ENCODE data around the gene LMO1. TPM values are rescaled to one million over a fixed set of nuclear protein-coding genes. Genes with fewer than 3 reads are reported as not detected.
A peak's percentile ranks its signal among the peaks of the same experiment; 100 is the strongest.

Gene LMO1
- 10 to 100 TPM in 1 of 8 experiments, 1 to 10 TPM in 5, not detected in 2; 1.1 to 11.7 (median 7.2) TPM for total RNA-seq

DNA sequence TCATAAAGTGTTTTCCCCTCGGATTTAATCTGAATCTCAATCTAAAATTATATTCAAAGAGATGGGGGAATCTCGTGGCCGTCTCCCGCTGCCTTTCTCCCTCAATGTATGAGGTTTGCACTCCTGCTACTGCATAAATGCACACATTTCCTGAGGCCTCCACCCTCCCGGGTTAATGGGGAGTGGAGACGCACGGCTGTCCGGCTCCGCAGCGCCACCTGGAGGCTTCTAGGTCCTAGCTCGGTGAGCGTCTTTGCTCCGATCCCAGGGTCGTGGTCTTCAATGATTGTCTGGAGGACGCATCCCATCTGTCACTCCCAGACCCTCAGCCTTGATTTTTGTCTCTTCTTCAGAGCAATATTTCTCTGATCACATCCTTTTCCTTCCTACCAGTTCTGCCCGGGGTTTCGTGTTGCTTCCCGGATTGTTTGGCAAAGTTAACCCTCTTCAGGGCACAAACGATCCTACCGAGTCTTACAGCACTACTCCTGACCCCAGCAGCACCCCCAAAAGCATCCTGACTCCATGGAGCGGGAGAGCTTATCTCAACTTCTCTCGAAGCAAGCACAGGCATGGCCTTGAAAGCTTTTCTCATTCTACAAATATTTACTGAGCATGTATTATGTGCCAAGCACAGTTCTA, at the start of gene LMO1:
LMO1 (minus strand) TSS at position 110 of the 642 bp plus-strand sequence. CDS start 516 bp downstream, outside the sequence.
- peak; percentile 52 to 76 (median 63) for ATAC-seq (replicated peaks in 6 of 8)
- WGBS, 10 experiments = 0 to 15% (median 12%) methylated on average over 1 to 16 of the region's 22 CpGs; no CpG with 5 or more reads in 1 of the 10 experiments
- Histone ChIP-seq H3K4me3 (peak within 1 kb of the TSS; percentile 33 to 52 (median 43)), H3K4me1 (replicated peaks in 1 of 2) (peaks cover 15 to 24% of the 10 kb centered on the region in 2 donors), H3K27ac (peak within 1 kb of the TSS; percentile 19 to 32)
- in situ Hi-C loops (cut with MboI; ENCODE audit: low pct_unique_long_range_greater_than_20kb in 2 of 9, low sequenced_read_pairs in 9 of 9, unreplicated experiment in 9 of 9) = no loop called here

DNA sequence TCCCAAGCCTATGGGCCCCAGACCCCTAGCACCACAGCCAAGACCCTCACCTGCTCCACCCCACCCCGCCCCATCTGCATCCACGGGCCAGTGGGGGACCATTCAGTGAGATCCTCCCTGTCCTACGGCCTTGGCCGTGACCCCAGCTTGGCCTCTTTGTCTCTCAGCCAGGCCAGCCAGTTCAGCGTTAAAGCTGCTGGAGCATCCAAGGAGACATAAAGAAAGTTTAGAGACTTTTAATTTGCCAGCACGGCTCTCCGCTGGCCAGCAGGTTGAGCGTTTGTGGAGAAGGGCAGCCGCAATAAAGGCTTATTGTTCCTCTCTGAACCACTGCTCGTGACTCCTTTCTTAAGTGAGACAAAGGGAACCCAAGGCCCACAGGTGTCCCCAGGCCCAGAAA, 49.3 kb upstream of the LMO1 start:
- Histone ChIP-seq H3K27ac (no peak overlapping the region), H3K4me3 (no peak overlapping the region), H3K4me1 (replicated peaks in 1 of 2) (peaks cover 41 to 50% of the 10 kb centered on the region in 2 donors)
- in situ Hi-C loops (cut with MboI; ENCODE audit: low pct_unique_long_range_greater_than_20kb in 2 of 9, low sequenced_read_pairs in 9 of 9, unreplicated experiment in 9 of 9) = no loop called here
- WGBS, 10 experiments = 25 to 57% (median 31%) methylated on average over 4 to 9 of the region's 10 CpGs; no CpG with 5 or more reads in 7 of the 10 experiments
- peak in 5 of 8 experiments; percentile 17 to 61 (median 30) for ATAC-seq (replicated peaks in 6 of 8)

DNA sequence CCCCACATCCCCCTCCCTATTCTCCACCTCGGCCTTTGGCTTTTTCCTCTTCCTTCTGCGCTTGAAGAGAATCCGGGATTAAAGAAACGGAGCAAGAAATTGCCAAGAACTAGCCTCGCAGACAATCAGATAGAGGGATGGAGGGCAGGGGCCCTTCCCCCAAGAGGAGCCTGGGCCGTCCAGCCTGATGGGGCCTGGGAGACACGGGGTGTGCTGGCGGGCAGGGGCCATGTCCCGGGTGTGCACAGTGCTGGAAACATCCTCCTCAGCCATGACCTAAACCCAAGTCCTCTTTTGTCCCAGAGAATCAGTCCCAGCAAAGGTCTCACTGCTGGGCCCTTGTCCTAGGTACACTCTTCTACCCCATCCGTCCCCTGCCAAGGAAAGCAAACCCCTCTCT, 47.7 kb upstream of the LMO1 start:
- no peak for ATAC-seq (replicated peaks in 6 of 8)
- Histone ChIP-seq H3K4me1 (replicated peaks in 1 of 2) (peaks cover 39 to 45% of the 10 kb centered on the region in 2 donors), H3K27ac (no peak overlapping the region), H3K4me3 (no peak overlapping the region)
- 90% methylated on average over 2 of the region's 10 CpGs; no CpG with 5 or more reads in 9 of the 10 experiments for WGBS, 10 experiments
- in situ Hi-C loops (cut with MboI; ENCODE audit: low pct_unique_long_range_greater_than_20kb in 2 of 9, low sequenced_read_pairs in 9 of 9, unreplicated experiment in 9 of 9) = no loop called here

DNA sequence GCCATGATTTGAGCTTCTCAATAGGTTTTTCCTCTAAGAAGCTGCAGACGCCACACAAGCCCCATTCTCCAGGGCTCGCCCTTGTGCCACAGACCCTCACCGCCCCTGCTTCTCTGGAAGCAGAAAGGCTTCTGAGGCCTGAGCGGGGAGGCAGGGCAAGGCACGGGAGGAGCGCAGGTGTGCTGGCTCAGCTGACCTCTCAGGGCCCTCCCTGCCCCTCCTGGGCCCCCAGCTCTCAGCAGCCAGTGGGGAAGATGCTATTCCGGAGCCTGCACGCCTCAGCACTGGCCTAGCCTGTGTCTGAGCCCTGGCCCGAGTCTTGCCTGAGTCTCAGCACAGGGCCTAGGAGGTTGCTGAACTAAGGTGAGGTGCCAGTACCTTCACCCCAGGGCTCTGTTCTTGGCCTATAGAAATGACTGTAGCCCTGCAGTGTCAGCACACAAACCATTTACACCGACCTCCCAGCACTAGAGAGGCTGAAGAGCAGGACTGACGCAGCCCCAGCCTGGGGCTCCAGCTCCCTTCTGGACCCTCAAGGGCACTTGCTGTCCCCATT, 47.1 kb upstream of the LMO1 start:
- 85 to 100% (median 89%) methylated on average over 1 to 4 of the region's 11 CpGs; no CpG with 5 or more reads in 6 of the 10 experiments for WGBS, 10 experiments
- peaks cover 34 to 39% of the 10 kb centered on the region in 2 donors for H3K4me1 ChIP-seq (replicated peaks in 1 of 2)
- H3K4me3 ChIP-seq = no peak overlapping the region
- H3K27ac ChIP-seq = no peak overlapping the region
- in situ Hi-C loops (cut with MboI; ENCODE audit: low pct_unique_long_range_greater_than_20kb in 2 of 9, low sequenced_read_pairs in 9 of 9, unreplicated experiment in 9 of 9) = no loop called here
- ATAC-seq (replicated peaks in 6 of 8) = peak in 5 of 8 experiments; percentile 3 to 47 (median 39)

DNA sequence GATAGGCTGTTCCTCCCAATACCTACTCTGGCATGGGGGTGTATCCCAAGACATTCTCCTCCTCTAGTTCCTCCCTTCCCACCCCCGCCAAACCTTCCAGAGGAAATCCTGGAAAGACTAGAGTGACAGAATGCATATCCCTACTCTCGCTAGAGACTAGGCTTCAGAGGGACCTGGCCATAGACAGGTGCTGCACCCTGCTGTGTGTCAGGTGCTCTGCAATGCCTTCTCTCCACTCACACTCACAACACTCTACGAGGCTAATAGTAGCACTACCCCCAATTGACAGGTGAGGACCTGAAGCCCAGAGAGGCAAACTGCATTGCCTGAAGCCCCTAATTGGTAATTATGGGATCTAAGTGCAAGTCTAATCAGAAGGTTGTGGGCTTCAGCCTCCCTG, 46.2 kb upstream of the LMO1 start:
- Histone ChIP-seq H3K4me1 (replicated peaks in 1 of 2) (peaks cover 26 to 30% of the 10 kb centered on the region in 2 donors), H3K27ac (no peak overlapping the region), H3K4me3 (no peak overlapping the region)
- in situ Hi-C loops (cut with MboI; ENCODE audit: low pct_unique_long_range_greater_than_20kb in 2 of 9, low sequenced_read_pairs in 9 of 9, unreplicated experiment in 9 of 9) = no loop called here
- ATAC-seq (replicated peaks in 6 of 8) = peak in 6 of 8 experiments; percentile 47 to 56 (median 51)
- WGBS, 10 experiments = 0 to 50% (median 20%) methylated on average over 1 to 2 of the region's 3 CpGs; no CpG with 5 or more reads in 5 of the 10 experiments

DNA sequence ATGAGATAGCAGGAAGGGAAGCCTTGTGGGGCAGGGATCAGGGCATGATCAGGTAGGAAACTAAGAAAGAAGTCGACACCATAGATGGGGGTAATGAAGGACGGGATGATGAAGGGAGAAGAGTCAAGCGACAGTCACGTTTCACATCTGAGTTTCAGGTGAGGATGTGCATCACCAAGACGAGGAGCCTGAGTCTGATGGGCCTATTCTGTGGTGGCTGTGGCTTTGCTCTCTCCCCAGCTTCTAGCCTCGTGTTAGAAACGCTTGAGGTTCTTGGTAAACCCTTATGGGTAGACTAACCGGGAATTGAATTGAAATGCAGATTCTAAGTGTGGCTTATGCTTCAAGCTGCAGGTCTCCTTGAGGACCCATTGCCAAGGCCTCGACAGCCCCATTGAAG, 45.6 kb upstream of the LMO1 start:
- no peak for ATAC-seq (replicated peaks in 6 of 8)
- WGBS, 10 experiments = 0 to 100% (median 81%) methylated on average over 1 to 9 of the region's 9 CpGs; no CpG with 5 or more reads in 2 of the 10 experiments
- in situ Hi-C loops (cut with MboI; ENCODE audit: low pct_unique_long_range_greater_than_20kb in 2 of 9, low sequenced_read_pairs in 9 of 9, unreplicated experiment in 9 of 9) = no loop called here
- Histone ChIP-seq H3K4me3 (no peak overlapping the region), H3K27ac (no peak overlapping the region), H3K4me1 (replicated peaks in 1 of 2) (peaks cover 22 to 25% of the 10 kb centered on the region in 2 donors)

DNA sequence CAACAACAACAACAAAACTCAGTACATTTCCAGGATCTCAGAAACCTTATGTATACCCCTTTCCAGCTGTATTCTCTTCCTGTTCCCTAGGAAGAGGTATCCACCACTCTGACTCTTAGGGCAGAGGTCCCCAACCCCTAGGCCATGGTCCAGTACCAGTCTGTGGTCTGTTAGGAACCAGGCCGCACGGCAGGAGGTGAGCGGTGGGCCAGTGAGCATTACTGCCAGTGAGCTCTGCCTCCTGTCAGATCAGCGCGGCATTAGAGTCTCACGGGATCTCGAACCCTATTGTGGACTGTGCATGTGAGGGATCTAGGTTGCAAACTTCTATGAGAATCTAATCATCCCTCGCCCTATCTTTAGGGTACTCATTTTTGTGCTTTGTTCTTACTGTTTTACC, 43.9 kb upstream of the LMO1 start:
- no peak for ATAC-seq (replicated peaks in 6 of 8)
- H3K4me3 ChIP-seq = no peak overlapping the region
- peaks cover 8 to 15% of the 10 kb centered on the region in 2 donors for H3K4me1 ChIP-seq (replicated peaks in 1 of 2)
- no peak overlapping the region for H3K27ac ChIP-seq
- in situ Hi-C loops (cut with MboI; ENCODE audit: low pct_unique_long_range_greater_than_20kb in 2 of 9, low sequenced_read_pairs in 9 of 9, unreplicated experiment in 9 of 9) = no loop called here
- 0 to 93% (median 81%) methylated on average over 1 to 8 of the region's 8 CpGs; no CpG with 5 or more reads in 3 of the 10 experiments for WGBS, 10 experiments

DNA sequence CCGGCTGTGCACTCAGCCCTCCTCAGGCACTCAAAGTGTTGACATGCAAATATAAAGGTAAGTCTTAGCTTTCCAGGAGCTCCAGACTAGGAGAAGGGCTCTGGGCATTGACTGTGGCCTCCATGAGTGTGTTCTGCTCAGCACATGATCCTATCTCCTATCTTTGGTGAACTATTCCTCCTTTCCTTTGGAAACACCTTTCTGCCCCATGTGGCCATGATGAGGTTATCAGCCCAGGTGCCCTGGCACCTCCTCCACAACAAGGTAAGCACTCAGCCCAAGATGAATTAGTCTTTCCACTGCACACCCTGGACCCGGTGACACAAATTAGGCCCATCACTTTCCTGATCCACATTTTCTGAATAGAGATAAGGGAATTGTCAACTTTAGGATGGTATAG, 37.9 kb upstream of the LMO1 start:
- H3K4me3 ChIP-seq = no peak overlapping the region
- in situ Hi-C loops (cut with MboI; ENCODE audit: low pct_unique_long_range_greater_than_20kb in 2 of 9, low sequenced_read_pairs in 9 of 9, unreplicated experiment in 9 of 9) = no loop called here
- ATAC-seq (replicated peaks in 6 of 8) = no peak
- H3K4me1 ChIP-seq (replicated peaks in 1 of 2) = peaks cover 0 to 7% of the 10 kb centered on the region in 2 donors
- H3K27ac ChIP-seq = no peak overlapping the region
- WGBS, 10 experiments = 0 to 100% (median 80%) methylated on average over 1 to 2 of the region's 2 CpGs; no CpG with 5 or more reads in 1 of the 10 experiments

DNA sequence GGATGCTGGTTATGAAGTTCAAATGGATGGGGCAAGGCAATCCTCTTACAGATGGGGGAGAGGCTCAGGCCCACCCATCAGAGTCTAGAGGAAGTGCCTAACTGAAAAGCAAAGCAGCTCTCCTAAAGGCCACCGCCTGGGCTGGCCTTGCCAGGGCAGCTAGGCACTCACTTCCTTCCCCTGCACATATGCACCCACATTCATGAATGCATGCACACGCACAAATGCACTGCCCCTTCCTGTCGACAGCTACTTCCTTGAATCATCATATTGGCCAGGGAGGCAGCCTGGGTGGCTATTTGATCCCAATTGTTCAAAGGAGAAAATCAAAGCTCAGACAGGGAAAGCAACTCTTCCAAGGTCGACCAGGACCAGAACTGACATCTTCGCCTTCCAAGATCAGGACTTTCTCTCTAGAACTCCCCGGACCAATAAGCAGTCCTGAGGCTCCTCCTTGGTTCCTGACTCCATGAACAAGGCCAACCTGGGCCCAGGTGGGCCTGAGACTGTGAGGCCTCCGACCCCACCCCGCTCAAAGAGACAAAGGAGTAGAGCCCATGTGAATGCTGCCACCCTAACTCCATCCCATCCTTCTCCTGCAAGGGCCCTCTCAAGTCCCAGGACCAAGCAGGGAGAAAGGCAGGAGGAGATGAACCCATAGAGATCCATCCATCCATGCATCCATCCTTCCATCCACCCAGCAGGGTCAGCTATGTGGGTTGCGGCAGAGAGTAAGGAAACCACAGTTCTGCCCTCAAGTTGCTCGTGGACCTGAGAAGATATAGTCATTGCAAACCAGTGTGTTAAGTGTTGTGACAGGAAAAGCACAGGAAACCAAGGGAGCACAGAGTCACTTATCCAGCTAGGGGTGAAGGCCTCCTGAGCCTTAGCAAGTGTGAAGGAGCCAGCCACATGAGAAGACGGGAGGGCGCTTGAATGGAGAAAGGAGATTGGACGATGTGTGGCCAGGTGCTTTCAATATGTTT, 35.4 kb upstream of the LMO1 start:
- in situ Hi-C loops (cut with MboI; ENCODE audit: low pct_unique_long_range_greater_than_20kb in 2 of 9, low sequenced_read_pairs in 9 of 9, unreplicated experiment in 9 of 9) = no loop called here

DNA sequence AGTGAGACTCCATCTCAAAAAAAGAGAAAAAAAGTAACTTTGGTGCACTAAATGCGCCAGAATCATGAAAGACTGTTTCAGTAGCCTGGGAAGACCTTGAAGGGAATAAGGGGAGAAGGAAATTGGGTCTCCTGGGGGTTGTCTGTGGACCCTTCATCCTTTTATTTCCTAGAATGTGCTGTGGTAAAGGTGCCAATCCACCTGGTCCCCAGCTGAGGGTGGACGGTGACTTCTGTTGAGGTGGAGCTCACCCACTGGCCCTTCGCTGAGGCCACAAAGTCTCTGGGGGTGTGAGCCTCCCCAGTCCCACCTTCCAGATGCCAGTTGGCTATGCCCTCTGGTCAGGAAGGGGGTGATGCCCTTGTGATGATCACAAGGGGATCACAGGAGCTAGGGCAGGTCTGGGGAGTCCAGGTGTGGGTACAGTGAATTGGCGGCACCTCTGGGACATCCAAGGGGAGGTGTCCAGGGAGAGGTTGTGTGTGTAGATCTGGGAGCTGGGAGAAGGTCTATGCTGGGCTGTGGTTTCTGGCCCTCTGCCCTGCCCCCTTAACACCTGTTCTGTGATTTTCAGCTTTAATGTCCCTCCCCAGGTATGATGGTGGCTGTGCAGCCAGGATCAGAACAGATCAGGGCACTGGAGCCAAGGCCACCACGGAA, 34.2 kb upstream of the LMO1 start:
- H3K27ac ChIP-seq = no peak overlapping the region
- peaks cover 0 to 28% of the 10 kb centered on the region in 2 donors for H3K4me1 ChIP-seq (replicated peaks in 1 of 2)
- no peak for ATAC-seq (replicated peaks in 6 of 8)
- no peak overlapping the region for H3K4me3 ChIP-seq
- WGBS, 10 experiments = 54 to 100% (median 94%) methylated on average over 1 to 2 of the region's 5 CpGs; no CpG with 5 or more reads in 5 of the 10 experiments
- in situ Hi-C loops (cut with MboI; ENCODE audit: low pct_unique_long_range_greater_than_20kb in 2 of 9, low sequenced_read_pairs in 9 of 9, unreplicated experiment in 9 of 9) = no loop called here

More for the DNA sequence above, 35.4 kb upstream of the LMO1 start:
- Histone ChIP-seq H3K4me1 (replicated peaks in 1 of 2) (peaks cover 0 to 28% of the 10 kb centered on the region in 2 donors), H3K27ac (no peak overlapping the region), H3K4me3 (no peak overlapping the region)
- peak in 3 of 8 experiments; percentile 29 to 62 (median 61) for ATAC-seq (replicated peaks in 6 of 8)
- WGBS, 10 experiments = 44 to 100% (median 83%) methylated on average over 1 to 7 of the region's 13 CpGs; no CpG with 5 or more reads in 1 of the 10 experiments

DNA sequence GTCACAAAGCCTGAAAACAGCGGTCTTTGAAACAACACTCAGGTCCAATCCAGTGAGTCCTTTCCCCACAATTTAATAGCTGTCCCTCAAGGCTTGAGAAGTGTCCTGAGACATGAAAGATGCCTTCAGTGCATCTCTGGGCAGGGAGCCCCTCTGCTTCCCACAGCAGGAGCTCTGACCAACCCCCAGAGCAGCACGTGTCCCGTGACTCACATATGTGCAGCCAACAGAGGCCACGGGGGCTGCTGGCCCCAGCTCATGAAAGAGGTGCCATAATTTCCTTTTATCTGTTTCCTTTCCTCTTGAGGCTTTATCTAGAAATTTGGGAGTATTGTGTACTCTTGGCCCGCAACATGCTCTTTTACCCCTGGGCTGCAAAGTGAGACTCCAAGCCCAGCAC, 33.2 kb upstream of the LMO1 start:
- Histone ChIP-seq H3K27ac (no peak overlapping the region), H3K4me3 (no peak overlapping the region), H3K4me1 (replicated peaks in 1 of 2) (peaks cover 0 to 28% of the 10 kb centered on the region in 2 donors)
- in situ Hi-C loops (cut with MboI; ENCODE audit: low pct_unique_long_range_greater_than_20kb in 2 of 9, low sequenced_read_pairs in 9 of 9, unreplicated experiment in 9 of 9) = no loop called here
- WGBS, 10 experiments = 0 to 100% (median 100%) methylated on average over 1 to 2 of the region's 5 CpGs; no CpG with 5 or more reads in 4 of the 10 experiments
- peak in 5 of 8 experiments; percentile 47 to 78 (median 55) for ATAC-seq (replicated peaks in 6 of 8)

DNA sequence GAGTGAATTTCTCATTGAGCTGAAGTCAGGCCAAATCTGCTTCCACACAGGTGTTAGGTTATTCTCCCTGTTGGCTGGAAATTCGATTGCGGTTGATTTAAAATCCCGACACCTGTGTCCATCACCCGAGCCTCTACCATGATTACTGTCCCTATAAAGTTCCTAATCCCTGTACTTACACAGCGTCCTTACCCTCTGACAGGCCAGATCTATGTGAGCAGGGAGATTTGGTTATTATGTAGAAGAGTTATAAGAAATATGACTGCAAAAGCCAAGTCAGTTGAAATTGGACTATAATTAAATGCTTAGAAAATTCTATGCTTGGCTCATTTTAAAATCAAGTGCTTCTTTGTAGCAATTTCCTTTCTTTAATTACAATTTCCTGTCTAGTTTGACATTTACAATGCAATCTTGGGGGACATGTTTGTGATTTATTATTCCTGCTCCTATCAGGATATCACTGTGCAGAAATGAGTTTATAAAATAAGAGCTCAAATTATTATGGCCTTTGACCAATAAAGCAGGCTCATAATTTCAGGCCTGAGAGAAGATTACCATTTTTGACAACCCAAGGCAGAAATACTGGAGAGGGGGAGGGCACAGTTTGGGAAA, 32.5 kb upstream of the LMO1 start:
- peak in 5 of 8 experiments; percentile 62 to 86 (median 68) for ATAC-seq (replicated peaks in 6 of 8)
- H3K27ac ChIP-seq = no peak overlapping the region
- peaks cover 0 to 33% of the 10 kb centered on the region in 2 donors for H3K4me1 ChIP-seq (replicated peaks in 1 of 2)
- H3K4me3 ChIP-seq = no peak overlapping the region
- 26 to 86% (median 75%) methylated on average over 2 to 5 of the region's 5 CpGs; no CpG with 5 or more reads in 1 of the 10 experiments for whole genome bisulfite sequencing, 10 experiments
- in situ Hi-C loops (cut with MboI; ENCODE audit: low pct_unique_long_range_greater_than_20kb in 2 of 9, low sequenced_read_pairs in 9 of 9, unreplicated experiment in 9 of 9) = no loop called here

All from motor neuron (in vitro differentiated cells).